H54 (cell line): ENCODE data around the gene CXorf58.
"Not testable (repeated sequence)": the region's sequence is repeated elsewhere in the genome, so short reads cannot be mapped to it uniquely, and the experiment has no call there.

Source experiments
- DNase-seq: peaks from one replicate; pipeline ENCODE4 v3.0.0; 2011; ENCODE audit warnings: low spot score, mixed read lengths; ENCODE audit not compliant: insufficient read length
- FAIRE-seq: peaks from 3 replicates; lab custom pipeline; 2011; peaks lifted over from hg19 to GRCh38; lab: Jason Lieb, UNC
- POLR2A ChIP-seq: IDR thresholded peaks from 2 replicates; pipeline ENCODE4 v1.6.1; 2011; ENCODE audit warnings: low read depth, mild to moderate bottlenecking, low read length

CXorf58 gene

GRCh38 chrX:23954396-23954795, 46.6 kb downstream of the CXorf58 start:
- no peak for FAIRE-seq
- no peak for DNase-seq
- no peak for TF ChIP-seq POLR2A

GRCh38 chrX:23959781-23960180, 52.0 kb downstream of the CXorf58 start:
- TF ChIP-seq POLR2A, result no peak
- DNase-seq, result no peak
- no peak for FAIRE-seq

- TF ChIP-seq POLR2A, result no peak
- no peak for DNase-seq
Observed at GRCh38 chrX:23964191-23964590, 56.4 kb downstream of the CXorf58 start.

GRCh38 chrX:23965630-23966029, 57.8 kb downstream of the CXorf58 start:
- not testable (repeated sequence) for DNase-seq, FAIRE-seq

More at GRCh38 chrX:23964191-23964590, 56.4 kb downstream of the CXorf58 start:
- no peak for FAIRE-seq

- TF ChIP-seq POLR2A, result no peak
- DNase-seq, result no peak
- FAIRE-seq, result no peak
Observed at GRCh38 chrX:23978491-23978890, 70.7 kb downstream of the CXorf58 start.

- no peak for TF ChIP-seq POLR2A
- DNase-seq (no peak), FAIRE-seq (no peak)
Observed at GRCh38 chrX:23980011-23980441, 72.2 kb downstream of the CXorf58 start.

GRCh38 chrX:23981222-23981621, 73.4 kb downstream of the CXorf58 start:
- TF ChIP-seq POLR2A, result no peak
- FAIRE-seq (no peak), DNase-seq (no peak)

GRCh38 chrX:23981711-23982110, 73.9 kb downstream of the CXorf58 start:
- DNase-seq (no peak), FAIRE-seq (no peak)
- TF ChIP-seq POLR2A, result no peak

- DNase-seq (no peak), FAIRE-seq (no peak)
- no peak for TF ChIP-seq POLR2A
Observed at GRCh38 chrX:23982891-23983290, 75.1 kb downstream of the CXorf58 start.
